Calu3 (cell line): ENCODE data around the gene DPPA3. TPM values are rescaled to one million over a fixed set of nuclear protein-coding genes. Genes with fewer than 3 reads are reported as not detected.
"Not testable (repeated sequence)": the region's sequence is repeated elsewhere in the genome, so short reads cannot be mapped to it uniquely, and the experiment has no call there.

ENCODE experiments used
- BruUV-seq: library from RNA; stranded (reverse); fragments of 400-500 nt; replicated peaks from 2 replicates; lab custom pipeline; 2021; lab: Mats Ljungman, UMichigan
- CTCF ChIA-PET: fragments of 300-600 bp; sonication (Branson Sonifier 250); formaldehyde crosslinking; loops from one replicate; lab custom pipeline; 2022; ENCODE audit warnings: antibody characterized with exemption; lab: Charles Lee
- DNase-seq: peaks from one replicate; pipeline ENCODE4 v3.0.0; 2022
- H3K27ac Mint-ChIP-seq: one replicate; pipeline ENCODE4 v1.8.0; 2022; ENCODE audit warnings: mixed read lengths; ENCODE audit not compliant: unreplicated experiment
- H3K27me3 Mint-ChIP-seq: one replicate; pipeline ENCODE4 v1.8.0; 2022; ENCODE audit warnings: mixed read lengths; ENCODE audit not compliant: unreplicated experiment
- H3K36me3 Mint-ChIP-seq: one replicate; pipeline ENCODE4 v1.8.0; 2022; ENCODE audit warnings: mild to moderate bottlenecking, moderate library complexity, mixed read lengths; ENCODE audit not compliant: insufficient read depth, unreplicated experiment
- H3K4me1 Mint-ChIP-seq: one replicate; pipeline ENCODE4 v1.8.0; 2022; ENCODE audit warnings: mild to moderate bottlenecking, low read depth, mixed read lengths; ENCODE audit not compliant: unreplicated experiment
- H3K4me3 Mint-ChIP-seq: one replicate; pipeline ENCODE4 v1.8.0; 2022; ENCODE audit warnings: mild to moderate bottlenecking, low read depth, moderate library complexity, mixed read lengths; ENCODE audit not compliant: unreplicated experiment
- H3K9me3 Mint-ChIP-seq: one replicate; pipeline ENCODE4 v1.8.0; 2022; ENCODE audit warnings: low read depth, mixed read lengths; ENCODE audit not compliant: unreplicated experiment
- CTCF ChIP-seq: fragments of 200-600 bp; IDR thresholded peaks from one replicate; pipeline ENCODE4 v1.8.0; 2022; ENCODE audit warnings: antibody characterized with exemption; ENCODE audit not compliant: unreplicated experiment
- intact Hi-C: fragments of 100-400 bp; cut with micrococcal nuclease; formaldehyde crosslinking; loops from one replicate; pipeline ENCODE4 v1.10.0; 2022; ENCODE audit not compliant: unreplicated experiment
- total RNA-seq: library from RNA; stranded (reverse); gene quantifications from 2 replicates; pipeline ENCODE4 v1.2.3, GENCODE V29; 2022

DPPA3 gene
- total RNA-seq, 1 experiment from 2014 or later: not detected

GRCh38 chr12:7748852-7749251, 37.6 kb downstream of the DPPA3 start:
- BruUV-seq: no TSS peak
- DNase-seq: no peak
- no peaks in the 10 kb centered on the region for H3K9me3 Mint-ChIP-seq

GRCh38 chr12:7749442-7749841, 38.2 kb downstream of the DPPA3 start:
- CTCF ChIA-PET: no interaction called here
- H3K4me3 Mint-ChIP-seq: no peak overlapping the region
- BruUV-seq: no TSS peak

More at GRCh38 chr12:7748852-7749251, 37.6 kb downstream of the DPPA3 start:
- H3K4me3 Mint-ChIP-seq: no peak overlapping the region
- H3K36me3 Mint-ChIP-seq: no peaks in the 10 kb centered on the region
- H3K27me3 Mint-ChIP-seq: no peaks in the 10 kb centered on the region
- TF ChIP-seq CTCF: no peak
- CTCF ChIA-PET: no interaction called here
- H3K4me1 Mint-ChIP-seq: no peaks in the 10 kb centered on the region
- intact Hi-C loops: no loop called here
- no peak overlapping the region for H3K27ac Mint-ChIP-seq

GRCh38 chr12:7750350-7750749, 39.1 kb downstream of the DPPA3 start:
- intact Hi-C loops: no loop called here
- TF ChIP-seq CTCF: no peak
- H3K9me3 Mint-ChIP-seq: no peaks in the 10 kb centered on the region
- no peak for DNase-seq
- no peaks in the 10 kb centered on the region for H3K36me3 Mint-ChIP-seq
- H3K4me1 Mint-ChIP-seq: no peaks in the 10 kb centered on the region
- H3K27ac Mint-ChIP-seq: no peak overlapping the region
- CTCF ChIA-PET: no interaction called here
- no peak overlapping the region for H3K4me3 Mint-ChIP-seq
- no TSS peak for BruUV-seq
- no peaks in the 10 kb centered on the region for H3K27me3 Mint-ChIP-seq

More at GRCh38 chr12:7749442-7749841, 38.2 kb downstream of the DPPA3 start:
- Mint-ChIP-seq H3K36me3 (no peaks in the 10 kb centered on the region), H3K9me3 (no peaks in the 10 kb centered on the region), H3K27me3 (no peaks in the 10 kb centered on the region), H3K4me1 (no peaks in the 10 kb centered on the region), H3K27ac (no peak overlapping the region)
- TF ChIP-seq CTCF: no peak
- no peak for DNase-seq
- intact Hi-C loops: no loop called here

GRCh38 chr12:7751394-7751793, 40.2 kb downstream of the DPPA3 start:
- TF ChIP-seq CTCF: no peak
- Mint-ChIP-seq H3K27me3 (no peaks in the 10 kb centered on the region), H3K36me3 (no peaks in the 10 kb centered on the region), H3K27ac (no peak overlapping the region), H3K9me3 (no peaks in the 10 kb centered on the region), H3K4me3 (no peak overlapping the region), H3K4me1 (no peaks in the 10 kb centered on the region)
- no peak for DNase-seq
- intact Hi-C loops: no loop called here
- no TSS peak for BruUV-seq
- CTCF ChIA-PET: interaction anchor here (0.6 kb wide), 1 partner anchor 36 kb away, joined by 3 read pairs; no protein-coding TSS in a partner anchor

GRCh38 chr12:7751941-7752922, 41.0 kb downstream of the DPPA3 start:
- H3K4me3 Mint-ChIP-seq, CTCF ChIA-PET, BruUV-seq, DNase-seq, H3K9me3 Mint-ChIP-seq, H3K27me3 Mint-ChIP-seq, intact Hi-C loops, H3K36me3 Mint-ChIP-seq, H3K4me1 Mint-ChIP-seq, H3K27ac Mint-ChIP-seq: not testable (repeated sequence)

GRCh38 chr12:7755668-7756067, 44.4 kb downstream of the DPPA3 start:
- H3K9me3 Mint-ChIP-seq, H3K4me1 Mint-ChIP-seq, DNase-seq, CTCF ChIA-PET, intact Hi-C loops, BruUV-seq, H3K4me3 Mint-ChIP-seq, H3K36me3 Mint-ChIP-seq, H3K27ac Mint-ChIP-seq: not testable (repeated sequence)
- H3K27me3 Mint-ChIP-seq: peaks cover 12% of the 10 kb centered on the region
